GM10248 (cell line): ENCODE data around the gene VPS37C.

ENCODE experiments used
- CTCF ChIA-PET: fragments of 300-600 bp; sonication (Branson Sonifier 250); formaldehyde crosslinking; extraction: SDS; loops from one replicate; lab custom pipeline; 2021; ENCODE audit warnings: antibody characterized with exemption; lab: Yijun Ruan, JAX
- POLR2A ChIA-PET: fragments of 350-650 bp; sonication (Branson Sonifier 250); formaldehyde crosslinking; extraction: SDS; loops from one replicate; lab custom pipeline; 2020; ENCODE audit warnings: antibody characterized with exemption; lab: Yijun Ruan, JAX
- DNase-seq: peaks from one replicate; pipeline ENCODE4 v3.0.0; 2012; ENCODE audit errors: extremely low spot score
- TF ChIP-seq, protein P1 (sequence below): IDR thresholded peaks from 2 replicates; pipeline ENCODE4 v1.5.1; 2012; ENCODE audit warnings: mild to moderate bottlenecking, low read depth; ENCODE audit errors: extremely low read depth, missing control alignments, control extremely low read depth

VPS37C gene

DNA sequence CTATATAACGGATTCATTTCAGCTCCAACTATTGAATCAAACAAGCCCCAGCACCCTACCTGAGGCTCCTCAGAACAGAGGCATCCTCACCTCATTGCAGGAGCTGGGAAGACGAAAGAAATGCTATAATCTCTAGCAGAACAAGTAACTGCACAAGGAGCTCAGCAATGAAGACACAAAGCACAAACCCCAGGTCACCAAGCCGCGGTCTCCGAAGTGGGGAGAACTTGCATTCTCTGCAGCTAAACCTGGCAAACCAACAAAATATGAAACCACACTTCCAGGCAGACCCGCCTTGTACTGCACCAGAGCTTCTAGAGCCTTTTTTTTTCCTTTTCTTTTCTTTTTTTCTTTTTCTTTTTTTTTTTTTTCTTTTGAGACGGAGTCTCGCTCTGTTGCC, 80.7 kb downstream of the VPS37C start:
- TF ChIP-seq, protein P1, sequence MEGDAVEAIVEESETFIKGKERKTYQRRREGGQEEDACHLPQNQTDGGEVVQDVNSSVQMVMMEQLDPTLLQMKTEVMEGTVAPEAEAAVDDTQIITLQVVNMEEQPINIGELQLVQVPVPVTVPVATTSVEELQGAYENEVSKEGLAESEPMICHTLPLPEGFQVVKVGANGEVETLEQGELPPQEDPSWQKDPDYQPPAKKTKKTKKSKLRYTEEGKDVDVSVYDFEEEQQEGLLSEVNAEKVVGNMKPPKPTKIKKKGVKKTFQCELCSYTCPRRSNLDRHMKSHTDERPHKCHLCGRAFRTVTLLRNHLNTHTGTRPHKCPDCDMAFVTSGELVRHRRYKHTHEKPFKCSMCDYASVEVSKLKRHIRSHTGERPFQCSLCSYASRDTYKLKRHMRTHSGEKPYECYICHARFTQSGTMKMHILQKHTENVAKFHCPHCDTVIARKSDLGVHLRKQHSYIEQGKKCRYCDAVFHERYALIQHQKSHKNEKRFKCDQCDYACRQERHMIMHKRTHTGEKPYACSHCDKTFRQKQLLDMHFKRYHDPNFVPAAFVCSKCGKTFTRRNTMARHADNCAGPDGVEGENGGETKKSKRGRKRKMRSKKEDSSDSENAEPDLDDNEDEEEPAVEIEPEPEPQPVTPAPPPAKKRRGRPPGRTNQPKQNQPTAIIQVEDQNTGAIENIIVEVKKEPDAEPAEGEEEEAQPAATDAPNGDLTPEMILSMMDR, result no peak
- CTCF ChIA-PET, result interaction anchor here (1.0 to 2.8 kb wide), 6 partner anchors 9 to 131 kb away, joined by 3 to 15 read pairs (median 4); no protein-coding TSS in a partner anchor
- no peak for DNase-seq
- POLR2A ChIA-PET, result no interaction called here
